Mesenchymal stem cell (in vitro differentiated cells and primary cell): ENCODE data around the gene ZNF609.

Experiments
- DNase-seq: peaks from one replicate; pipeline ENCODE4 v3.0.0-alpha.2; 2013
- H2AFZ ChIP-seq: one replicate; pipeline ENCODE4 v1.6.1; 2013; ENCODE audit warnings: low read depth, mild to moderate bottlenecking, control low read depth, inconsistent platforms, low read length, moderate library complexity
- H2AK5ac ChIP-seq: 2 replicates; pipeline ENCODE4 v1.6.1; 2013; ENCODE audit warnings: low read length, moderate library complexity, mild to moderate bottlenecking, inconsistent platforms; ENCODE audit not compliant: severe bottlenecking
- H2BK120ac ChIP-seq: one replicate; pipeline ENCODE4 v1.6.1; 2013; ENCODE audit warnings: low read depth, mild to moderate bottlenecking, inconsistent platforms, low read length, moderate library complexity
- H2BK12ac ChIP-seq, 2 experiments: one replicate each; pipeline ENCODE4 v1.6.1; 2013; ENCODE audit warnings: inconsistent platforms in 2 of 2, low read length in 2 of 2, mild to moderate bottlenecking in 2 of 2, moderate library complexity in 2 of 2, control low read depth in 1 of 2
- H2BK15ac ChIP-seq: one replicate; pipeline ENCODE4 v1.6.1; 2013; ENCODE audit warnings: mild to moderate bottlenecking, low read depth, inconsistent platforms; ENCODE audit not compliant: poor library complexity, severe bottlenecking
- H2BK5ac ChIP-seq: 2 replicates; pipeline ENCODE4 v1.6.1; 2013; ENCODE audit warnings: low read depth, mild to moderate bottlenecking, low read length, control low read depth, inconsistent platforms; ENCODE audit not compliant: poor library complexity, severe bottlenecking
- H3K14ac ChIP-seq, 2 experiments: one replicate each; pipeline ENCODE4 v1.6.1; 2013; ENCODE audit warnings: inconsistent platforms in 2 of 2, low read length in 2 of 2, control low read depth in 1 of 2, mild to moderate bottlenecking in 1 of 2, moderate library complexity in 1 of 2
- H3K18ac ChIP-seq, 2 experiments: one replicate each; pipeline ENCODE4 v1.6.1; 2013; ENCODE audit warnings: inconsistent platforms in 2 of 2, low read length in 2 of 2, control low read depth in 1 of 2, low read depth in 1 of 2, mild to moderate bottlenecking in 1 of 2
- H3K23ac ChIP-seq, 2 experiments: one replicate each; pipeline ENCODE4 v1.6.1; 2013; ENCODE audit warnings: inconsistent platforms in 2 of 2, low read length in 2 of 2, mild to moderate bottlenecking in 2 of 2, moderate library complexity in 2 of 2, control low read depth in 1 of 2
- H3K27ac ChIP-seq: 2 replicates; pipeline ENCODE4 v1.5.1; 2013; ENCODE audit warnings: mild to moderate bottlenecking, moderate library complexity, low read length, control low read depth, inconsistent platforms; ENCODE audit not compliant: poor library complexity, severe bottlenecking
- H3K27me3 ChIP-seq, 2 experiments: 2 replicates each; pipeline versions ENCODE4 v1.6.1 to v1.7.0; 2013; ENCODE audit warnings: low read length in 2 of 2, mild to moderate bottlenecking in 2 of 2, moderate library complexity in 2 of 2, control low read depth in 1 of 2, inconsistent platforms in 1 of 2; ENCODE audit not compliant: control insufficient read depth in 1 of 2, insufficient read depth in 1 of 2
- H3K36me3 ChIP-seq, 2 experiments: 2 replicates each; pipeline versions ENCODE4 v1.6.1 to v1.7.0; 2013; ENCODE audit warnings: low read length in 2 of 2, control low read depth in 1 of 2, inconsistent platforms in 1 of 2, low read depth in 1 of 2, mild to moderate bottlenecking in 1 of 2; ENCODE audit not compliant: insufficient read depth in 2 of 2, control insufficient read depth in 1 of 2
- H3K4ac ChIP-seq, 2 experiments: one replicate each; pipeline ENCODE4 v1.6.1; 2013; ENCODE audit warnings: inconsistent platforms in 2 of 2, low read length in 2 of 2, mild to moderate bottlenecking in 2 of 2, moderate library complexity in 2 of 2, control low read depth in 1 of 2, low read depth in 1 of 2
- H3K4me1 ChIP-seq: 2 replicates; pipeline ENCODE4 v1.6.1; 2013; ENCODE audit warnings: low read depth, low read length, control low read depth; ENCODE audit not compliant: control insufficient read depth, insufficient read depth
- H3K4me2 ChIP-seq: 2 replicates; pipeline ENCODE4 v1.6.1; 2013; ENCODE audit warnings: low read length, mild to moderate bottlenecking, inconsistent platforms; ENCODE audit not compliant: poor library complexity, severe bottlenecking
- H3K4me3 ChIP-seq, 2 experiments: 2 replicates each; pipeline versions ENCODE4 v1.5.1 to v1.7.0; 2013; ENCODE audit warnings: low read length in 2 of 2, mild to moderate bottlenecking in 2 of 2, control low read depth in 1 of 2, low read depth in 1 of 2; ENCODE audit not compliant: insufficient read depth in 1 of 2
- H3K79me1 ChIP-seq: replicated peaks from 2 replicates; pipeline ENCODE4 v1.6.1; 2013; ENCODE audit warnings: mild to moderate bottlenecking, control low read depth, low read length, inconsistent platforms; ENCODE audit not compliant: poor library complexity, severe bottlenecking
- H3K9ac ChIP-seq: 2 replicates; pipeline ENCODE4 v1.7.0; 2013; ENCODE audit warnings: mild to moderate bottlenecking, low read length, moderate library complexity
- H3K9me3 ChIP-seq: 2 replicates; pipeline ENCODE4 v1.7.0; 2013; ENCODE audit warnings: mild to moderate bottlenecking, low read length; ENCODE audit not compliant: control insufficient read depth
- H4K8ac ChIP-seq: one replicate; pipeline ENCODE4 v1.6.1; 2013; ENCODE audit warnings: inconsistent platforms, mild to moderate bottlenecking, low read length, moderate library complexity
- H4K91ac ChIP-seq: one replicate; pipeline ENCODE4 v1.6.1; 2013; ENCODE audit warnings: mild to moderate bottlenecking, low read length, inconsistent platforms
- WGBS: methylation state at CpG from one replicate; pipeline ENCODE4 v1.1.7; 2013; ENCODE audit warnings: mixed read lengths; 5-methylcytosine and 5-hydroxymethylcytosine counted together

ZNF609 gene

GRCh38 chr15:64507293-64507802 is 47.0 kb downstream of the ZNF609 start:
- Histone ChIP-seq H2AK5ac (no peak overlapping the region), H3K4me1 (peaks cover 4% of the 10 kb centered on the region), H3K4ac (no peak overlapping the region), H3K9me3 (no peaks in the 10 kb centered on the region), H3K79me1 (peaks cover 14% of the 10 kb centered on the region), H4K91ac (no peak overlapping the region), H3K4me2 (no peak overlapping the region), H3K4me3 (no peak overlapping the region), H2BK120ac (no peak overlapping the region), H3K27ac (peak overlapping the region; percentile 46), H2BK15ac (no peak overlapping the region), H2BK5ac (no peak overlapping the region), H4K8ac (no peak overlapping the region), H2AFZ (no peak overlapping the region), H3K36me3 (peaks cover 9 to 36% of the 10 kb centered on the region in 2 experiments), H3K18ac (no peak overlapping the region), H3K9ac (peak overlapping the region; percentile 14), H3K23ac (no peak overlapping the region), H3K14ac (no peak overlapping the region), H3K27me3 (no peaks in the 10 kb centered on the region), H2BK12ac (no peak overlapping the region)
- 10% methylated on average over 3 of the region's 3 CpGs for WGBS
- DNase-seq = peak; percentile 95

GRCh38 chr15:64507845-64508244 is 47.5 kb downstream of the ZNF609 start:
- H2BK15ac ChIP-seq = no peak overlapping the region
- H3K23ac ChIP-seq = no peak overlapping the region
- no peak overlapping the region for H3K4ac ChIP-seq
- H3K14ac ChIP-seq = no peak overlapping the region
- no peak overlapping the region for H3K4me2 ChIP-seq
- no peak overlapping the region for H3K9ac ChIP-seq
- no peak for DNase-seq
- no peak overlapping the region for H2AFZ ChIP-seq
- H2BK12ac ChIP-seq = no peak overlapping the region
- H3K18ac ChIP-seq = no peak overlapping the region
- no peak overlapping the region for H2BK120ac ChIP-seq
- peaks cover 1% of the 10 kb centered on the region for H3K4me1 ChIP-seq
- no CpG with 5 or more reads among the region's 2 CpGs for WGBS
- no peaks in the 10 kb centered on the region for H3K27me3 ChIP-seq
- no peak overlapping the region for H4K8ac ChIP-seq
- peaks cover 14% of the 10 kb centered on the region for H3K79me1 ChIP-seq
- no peak overlapping the region for H4K91ac ChIP-seq
- H3K36me3 ChIP-seq = peaks cover 9 to 36% of the 10 kb centered on the region in 2 experiments
- H3K9me3 ChIP-seq = no peaks in the 10 kb centered on the region
- no peak overlapping the region for H2AK5ac ChIP-seq
- H3K4me3 ChIP-seq = no peak overlapping the region
- H2BK5ac ChIP-seq = no peak overlapping the region
- peak overlapping the region; percentile 36 for H3K27ac ChIP-seq

- H3K18ac ChIP-seq = no peak overlapping the region
Observed at GRCh38 chr15:64513823-64514222, 53.4 kb downstream of the ZNF609 start.

GRCh38 chr15:64515196-64515595 is 54.8 kb downstream of the ZNF609 start:
- H3K4me1 ChIP-seq = peaks cover 8% of the 10 kb centered on the region

More at GRCh38 chr15:64513823-64514222, 53.4 kb downstream of the ZNF609 start:
- H3K23ac ChIP-seq = no peak overlapping the region
- no peak overlapping the region for H3K4me2 ChIP-seq
- no peaks in the 10 kb centered on the region for H3K27me3 ChIP-seq
- H2AFZ ChIP-seq = no peak overlapping the region
- no peak overlapping the region for H3K4ac ChIP-seq
- 82% methylated on average over 3 of the region's 3 CpGs for WGBS
- no peak for DNase-seq
- no peak overlapping the region for H2BK120ac ChIP-seq
- H3K4me3 ChIP-seq = no peak overlapping the region
- peaks cover 8% of the 10 kb centered on the region for H3K4me1 ChIP-seq
- no peak overlapping the region for H3K14ac ChIP-seq
- no peak overlapping the region for H3K9ac ChIP-seq
- no peak overlapping the region for H3K27ac ChIP-seq
- H3K79me1 ChIP-seq = peaks cover 29% of the 10 kb centered on the region
- peaks cover 8 to 21% of the 10 kb centered on the region in 2 experiments for H3K36me3 ChIP-seq
- H4K8ac ChIP-seq = no peak overlapping the region
- H2BK12ac ChIP-seq = no peak overlapping the region
- no peaks in the 10 kb centered on the region for H3K9me3 ChIP-seq
- H2BK15ac ChIP-seq = no peak overlapping the region
- H4K91ac ChIP-seq = no peak overlapping the region
- no peak overlapping the region for H2AK5ac ChIP-seq
- no peak overlapping the region for H2BK5ac ChIP-seq

More at GRCh38 chr15:64515196-64515595, 54.8 kb downstream of the ZNF609 start:
- no peak overlapping the region for H4K8ac ChIP-seq
- H3K27ac ChIP-seq = no peak overlapping the region
- no peak overlapping the region for H2AFZ ChIP-seq
- H2BK12ac ChIP-seq = no peak overlapping the region
- peaks cover 25% of the 10 kb centered on the region for H3K79me1 ChIP-seq
- no peak overlapping the region for H3K18ac ChIP-seq
- WGBS = 99% methylated on average over 2 of the region's 2 CpGs
- H3K9ac ChIP-seq = no peak overlapping the region
- H3K36me3 ChIP-seq = peaks cover 6 to 20% of the 10 kb centered on the region in 2 experiments
- no peak overlapping the region for H3K4me3 ChIP-seq
- H3K14ac ChIP-seq = no peak overlapping the region
- no peak overlapping the region for H3K4me2 ChIP-seq
- H3K9me3 ChIP-seq = no peaks in the 10 kb centered on the region
- no peak overlapping the region for H2BK120ac ChIP-seq
- H2AK5ac ChIP-seq = peak overlapping the region; percentile 85
- no peak overlapping the region for H3K23ac ChIP-seq
- H2BK5ac ChIP-seq = no peak overlapping the region
- no peak overlapping the region for H3K4ac ChIP-seq
- no peak overlapping the region for H4K91ac ChIP-seq
- DNase-seq = no peak
- no peaks in the 10 kb centered on the region for H3K27me3 ChIP-seq
- H2BK15ac ChIP-seq = no peak overlapping the region
